SU-DHL-6 (cell line): Measurements from ENCODE around the gene MED8.

Source experiments
- H2AFZ ChIP-seq: fragments of 200-600 bp; sonication (generic); 2 replicates; pipeline ENCODE4 v1.6.1; 2014; ENCODE audit warnings: low read depth, mild to moderate bottlenecking, moderate library complexity, mixed read lengths, antibody characterized with exemption, low read length; ENCODE audit not compliant: severe bottlenecking
- H3F3A ChIP-seq: fragments of 200-600 bp; shearing (Covaris generic); 2 replicates; pipeline ENCODE4 v1.6.0; 2016; ENCODE audit warnings: antibody characterized with exemption, mild to moderate bottlenecking; ENCODE audit not compliant: insufficient read depth
- H3K27ac ChIP-seq: fragments of 200-600 bp; sonication (generic); 2 replicates; pipeline ENCODE4 v1.5.1; 2016; ENCODE audit warnings: low read depth, mild to moderate bottlenecking, low read length, moderate library complexity, mixed read lengths
- H3K27me3 ChIP-seq: fragments of 200-600 bp; sonication (generic), shearing (Covaris generic); 2 replicates; pipeline ENCODE4 v1.6.0; 2014; ENCODE audit warnings: mild to moderate bottlenecking, low read length
- H3K36me3 ChIP-seq: fragments of 200-600 bp; sonication (generic); 2 replicates; pipeline ENCODE4 v1.6.1; 2014; ENCODE audit warnings: mild to moderate bottlenecking, low read length, mixed read lengths
- H3K4me2 ChIP-seq: fragments of 300-600, 200-600 bp; shearing (Covaris generic), sonication (generic); 2 replicates; pipeline ENCODE4 v1.6.0; 2014; ENCODE audit warnings: low read length, low read depth, mild to moderate bottlenecking; ENCODE audit not compliant: poor library complexity, severe bottlenecking
- H3K4me3 ChIP-seq: fragments of 200-600 bp; sonication (generic); 2 replicates; pipeline ENCODE4 v1.5.1; 2014; ENCODE audit warnings: antibody characterized with exemption, low read length, mild to moderate bottlenecking, mixed read lengths; ENCODE audit not compliant: insufficient read depth, poor library complexity, severe bottlenecking
- H3K79me2 ChIP-seq: fragments of 200-600 bp; sonication (generic); 2 replicates; pipeline ENCODE4 v1.6.1; 2014; ENCODE audit warnings: mild to moderate bottlenecking, low read length, moderate library complexity; ENCODE audit not compliant: insufficient read depth
- H3K9ac ChIP-seq: fragments of 200-600 bp; sonication (generic); 2 replicates; pipeline ENCODE4 v1.7.0; 2014; ENCODE audit warnings: mild to moderate bottlenecking, low read length
- H3K9me2 ChIP-seq: fragments of 200-600 bp; sonication (generic); replicated peaks from 2 replicates; pipeline ENCODE4 v1.6.1; 2014; ENCODE audit warnings: low read length; ENCODE audit not compliant: insufficient read depth
- H3K9me3 ChIP-seq: fragments of 200-600 bp; sonication (generic); 2 replicates; pipeline ENCODE4 v1.6.1; 2014; ENCODE audit warnings: low read length, mixed read lengths; ENCODE audit not compliant: insufficient read depth
- H4K20me1 ChIP-seq: fragments of 200-600 bp; sonication (generic); 2 replicates; pipeline ENCODE4 v1.6.1; 2014; ENCODE audit warnings: low read depth, mild to moderate bottlenecking, antibody characterized with exemption, low read length, moderate library complexity, mixed read lengths
- EZH2phosphoT487 ChIP-seq: fragments of 200-600 bp; sonication (generic), shearing (Covaris generic); conservative IDR thresholded peaks from 2 replicates; pipeline ENCODE4 v1.6.1; 2018; ENCODE audit warnings: mild to moderate bottlenecking, antibody characterized with exemption, low read length, moderate library complexity, mixed read lengths
- TF ChIP-seq, protein P1 (sequence below): fragments of 200-600 bp; sonication (generic); IDR thresholded peaks from one replicate; pipeline ENCODE4 v1.5.1; 2017; ENCODE audit warnings: antibody characterized with exemption, mild to moderate bottlenecking, low read length, moderate library complexity; ENCODE audit not compliant: insufficient read depth, poor library complexity, severe bottlenecking

Gene MED8

DNA sequence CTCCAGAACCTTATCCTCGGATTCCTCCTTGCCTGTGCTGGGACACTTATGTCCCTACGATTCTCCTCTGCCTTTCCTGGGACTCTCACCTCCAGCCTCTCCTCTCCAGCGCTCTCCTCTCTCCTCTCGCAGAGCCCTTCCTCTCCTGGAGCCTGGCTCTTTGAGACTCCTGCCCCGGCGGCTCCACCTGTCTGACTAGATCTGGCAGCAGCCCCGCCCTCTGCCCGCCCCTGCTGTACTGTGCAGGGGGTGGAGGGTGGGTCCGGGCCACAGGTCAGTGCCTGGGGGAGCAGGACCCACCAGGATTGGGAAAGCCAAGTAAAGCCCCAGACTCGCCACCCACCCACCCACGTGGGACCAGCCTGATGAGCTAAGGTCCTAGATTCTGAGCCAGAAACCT, 23.4 kb downstream of the MED8 start:
- peaks cover 28% of the 10 kb centered on the region for H3K79me2 ChIP-seq
- peak overlapping the region; percentile 98 for H3K4me3 ChIP-seq
- H3F3A ChIP-seq = peaks cover 32% of the 10 kb centered on the region
- H2AFZ ChIP-seq = no peak overlapping the region
- peak overlapping the region; percentile 94 for H3K9ac ChIP-seq
- no peaks in the 10 kb centered on the region for H3K9me3 ChIP-seq
- H3K27ac ChIP-seq = peak overlapping the region; percentile 84; the same call in 1 of the 2 replicates
- no peaks in the 10 kb centered on the region for H3K27me3 ChIP-seq
- peak overlapping the region; percentile 86 for H3K4me2 ChIP-seq
- no peaks in the 10 kb centered on the region for H3K9me2 ChIP-seq
- no peak for TF ChIP-seq EZH2phosphoT487
- TF ChIP-seq, protein P1, sequence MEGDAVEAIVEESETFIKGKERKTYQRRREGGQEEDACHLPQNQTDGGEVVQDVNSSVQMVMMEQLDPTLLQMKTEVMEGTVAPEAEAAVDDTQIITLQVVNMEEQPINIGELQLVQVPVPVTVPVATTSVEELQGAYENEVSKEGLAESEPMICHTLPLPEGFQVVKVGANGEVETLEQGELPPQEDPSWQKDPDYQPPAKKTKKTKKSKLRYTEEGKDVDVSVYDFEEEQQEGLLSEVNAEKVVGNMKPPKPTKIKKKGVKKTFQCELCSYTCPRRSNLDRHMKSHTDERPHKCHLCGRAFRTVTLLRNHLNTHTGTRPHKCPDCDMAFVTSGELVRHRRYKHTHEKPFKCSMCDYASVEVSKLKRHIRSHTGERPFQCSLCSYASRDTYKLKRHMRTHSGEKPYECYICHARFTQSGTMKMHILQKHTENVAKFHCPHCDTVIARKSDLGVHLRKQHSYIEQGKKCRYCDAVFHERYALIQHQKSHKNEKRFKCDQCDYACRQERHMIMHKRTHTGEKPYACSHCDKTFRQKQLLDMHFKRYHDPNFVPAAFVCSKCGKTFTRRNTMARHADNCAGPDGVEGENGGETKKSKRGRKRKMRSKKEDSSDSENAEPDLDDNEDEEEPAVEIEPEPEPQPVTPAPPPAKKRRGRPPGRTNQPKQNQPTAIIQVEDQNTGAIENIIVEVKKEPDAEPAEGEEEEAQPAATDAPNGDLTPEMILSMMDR = no peak
- peaks cover 6% of the 10 kb centered on the region; the same call in 1 of the 2 replicates for H3K36me3 ChIP-seq
- no peaks in the 10 kb centered on the region for H4K20me1 ChIP-seq

DNA sequence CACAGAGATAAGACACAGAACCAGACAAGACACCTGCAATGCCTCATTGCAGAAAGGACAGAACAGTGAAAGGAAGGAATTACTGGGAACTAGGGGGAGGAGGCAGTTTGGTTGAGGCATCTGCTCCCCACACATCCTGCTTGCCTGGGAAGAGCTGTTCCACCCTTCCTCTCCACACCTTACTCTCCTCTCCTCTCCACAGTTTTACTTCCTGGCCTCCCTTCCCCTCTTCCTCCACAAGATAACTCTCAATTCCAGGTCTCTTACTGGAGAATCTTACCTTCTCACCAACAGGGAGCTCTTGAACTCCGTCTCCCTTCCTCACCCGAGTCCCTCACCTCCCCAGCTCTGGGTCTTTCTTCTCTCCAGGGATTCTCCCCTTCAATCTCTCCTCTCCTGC, 23.9 kb downstream of the MED8 start:
- no peaks in the 10 kb centered on the region for H3K9me2 ChIP-seq
- H3K4me3 ChIP-seq = peak overlapping the region; percentile 98
- H4K20me1 ChIP-seq = no peaks in the 10 kb centered on the region
- peaks cover 30% of the 10 kb centered on the region for H3K79me2 ChIP-seq
- H2AFZ ChIP-seq = no peak overlapping the region
- H3K36me3 ChIP-seq = peaks cover 6% of the 10 kb centered on the region; the same call in 1 of the 2 replicates
- TF ChIP-seq, protein P1 = no peak
- no peak for TF ChIP-seq EZH2phosphoT487
- H3K4me2 ChIP-seq = peak overlapping the region; percentile 86
- H3K9ac ChIP-seq = peak overlapping the region; percentile 94
- no peak overlapping the region for H3K27ac ChIP-seq
- H3F3A ChIP-seq = peaks cover 35% of the 10 kb centered on the region
- no peaks in the 10 kb centered on the region for H3K9me3 ChIP-seq
- no peaks in the 10 kb centered on the region for H3K27me3 ChIP-seq

DNA sequence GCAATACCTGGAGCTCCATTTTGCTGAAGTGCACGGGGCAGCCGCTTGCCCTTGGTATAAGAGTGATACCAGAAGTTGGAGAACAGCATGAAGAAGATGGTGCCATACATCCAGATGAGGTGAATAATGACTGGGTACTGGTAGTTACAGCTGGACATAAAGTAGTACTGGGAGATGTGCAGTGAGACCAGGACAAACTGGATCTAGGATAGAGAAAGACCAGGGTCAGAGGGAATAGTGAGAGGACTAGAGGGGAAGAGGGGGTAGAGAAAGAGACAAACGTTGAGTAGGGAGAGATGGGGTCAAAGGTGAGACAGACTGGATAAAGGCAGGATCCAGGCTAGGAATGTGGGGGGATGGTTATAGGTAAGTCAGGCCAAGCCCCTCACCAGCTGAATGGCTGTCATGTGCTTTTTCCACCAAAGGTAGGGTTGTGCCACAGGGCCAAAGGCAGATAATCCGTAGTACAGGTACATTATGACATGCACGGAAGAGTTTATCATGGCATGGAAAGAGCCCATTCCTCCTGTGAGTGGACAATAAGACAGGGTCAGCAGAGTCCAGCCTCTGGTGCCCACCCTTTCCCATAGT, 25.6 kb downstream of the MED8 start:
- no peaks in the 10 kb centered on the region for H3K9me2 ChIP-seq
- H3F3A ChIP-seq = peaks cover 35% of the 10 kb centered on the region
- no peak overlapping the region for H3K27ac ChIP-seq
- no peak overlapping the region for H3K4me2 ChIP-seq
- no peaks in the 10 kb centered on the region for H3K9me3 ChIP-seq
- no peak overlapping the region for H3K4me3 ChIP-seq
- H3K36me3 ChIP-seq = peaks cover 8% of the 10 kb centered on the region; the same call in 1 of the 2 replicates
- peaks cover 45% of the 10 kb centered on the region for H3K79me2 ChIP-seq
- TF ChIP-seq, protein P1 = no peak
- no peak for TF ChIP-seq EZH2phosphoT487
- H3K9ac ChIP-seq = no peak overlapping the region
- no peak overlapping the region for H2AFZ ChIP-seq
- no peaks in the 10 kb centered on the region for H3K27me3 ChIP-seq
- H4K20me1 ChIP-seq = no peaks in the 10 kb centered on the region
